Measurements from ENCODE around the gene FAM83E.

- TF ChIP-seq RFX5 (IDR thresholded peaks at IDR 0.05) = no peak
- no peak for TF ChIP-seq SMC3 (IDR thresholded peaks at IDR 0.05)
- TF ChIP-seq CTCF (IDR thresholded peaks at IDR 0.05) = no peak
- TF ChIP-seq NPAS2 (CRISPR knock-in tag; IDR thresholded peaks at IDR 0.05; ENCODE audit: borderline replicate concordance) = no peak
- TF ChIP-seq RNF2 (IDR thresholded peaks at IDR 0.05; ENCODE audit: borderline replicate concordance, low read depth) = no peak
- no peak for TF ChIP-seq POLR2A (IDR thresholded peaks at IDR 0.05; ENCODE audit: low read length)
- no peak for TF ChIP-seq JUN (IDR thresholded peaks at IDR 0.05)
- 0 out of 2 replicates have a peak, but pooled peaks have one; percentile 2 for TF ChIP-seq MAX (IDR thresholded peaks at IDR 0.05)
- no peak for TF ChIP-seq HOXB5 (CRISPR knock-in tag; IDR thresholded peaks at IDR 0.05)
- TF ChIP-seq REST (IDR thresholded peaks at IDR 0.05) = no peak
These were observed 21.3 kb upstream of the FAM83E start for GRCh38 chr19:48635966-48636858.
